Effector memory CD4-positive, alpha-beta T cell (primary cell): ENCODE measurements around the gene MUC22.
"Not testable (repeated sequence)": the region's sequence is repeated elsewhere in the genome, so short reads cannot be mapped to it uniquely, and the experiment has no call there.

Experiments used
- DNase-seq, 3 donors: peaks; one replicate each; pipeline ENCODE4 v3.0.0-alpha.2; 2020
- H3K27ac ChIP-seq: 2 replicates; pipeline ENCODE4 v1.7.0; 2013; ENCODE audit warnings: mild to moderate bottlenecking, low read length, moderate library complexity; ENCODE audit not compliant: insufficient read depth, poor library complexity, severe bottlenecking
- H3K27me3 ChIP-seq: replicated peaks from 2 replicates; pipeline ENCODE4 v1.7.0; 2013; ENCODE audit warnings: mild to moderate bottlenecking, low read length; ENCODE audit not compliant: insufficient read depth, control insufficient read depth, poor library complexity, severe bottlenecking
- H3K36me3 ChIP-seq: 2 replicates; pipeline ENCODE4 v1.7.0; 2013; ENCODE audit warnings: mild to moderate bottlenecking, low read length, moderate library complexity; ENCODE audit not compliant: control insufficient read depth, insufficient read depth
- H3K4me1 ChIP-seq: 2 replicates; pipeline ENCODE4 v1.7.0; 2013; ENCODE audit warnings: low read length, mild to moderate bottlenecking; ENCODE audit not compliant: control insufficient read depth, insufficient read depth, poor library complexity, severe bottlenecking
- H3K4me3 ChIP-seq: 2 replicates; pipeline ENCODE4 v1.7.0; 2013; ENCODE audit warnings: low read length, low read depth, mild to moderate bottlenecking; ENCODE audit not compliant: insufficient read depth, poor library complexity, severe bottlenecking
- H3K9me3 ChIP-seq: 2 replicates; pipeline ENCODE4 v1.7.0; 2013; ENCODE audit warnings: mild to moderate bottlenecking, low read length, moderate library complexity; ENCODE audit not compliant: control insufficient read depth

MUC22 gene

DNA sequence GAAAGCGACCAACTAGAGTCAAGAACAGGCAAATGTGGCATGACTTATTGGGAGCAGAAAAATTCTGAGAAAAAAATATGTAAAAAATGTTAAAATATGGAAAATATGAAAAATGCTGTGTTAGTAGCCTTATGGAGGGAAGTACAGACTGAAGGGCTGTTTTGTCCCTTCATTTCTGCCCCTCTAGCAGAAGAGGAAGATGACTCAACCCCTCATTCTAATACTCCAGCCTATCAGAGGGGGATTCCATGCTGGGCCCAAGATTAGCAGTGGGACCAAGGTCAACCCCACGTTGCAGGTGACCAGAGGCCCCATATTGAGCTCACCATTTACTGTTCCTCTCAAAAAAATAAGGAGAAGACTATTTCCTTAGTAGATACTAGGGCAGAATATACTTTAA, 18.4 kb upstream of the MUC22 start:
- H3K9me3 ChIP-seq = no peaks in the 10 kb centered on the region
- H3K4me3 ChIP-seq = no peak overlapping the region
- DNase-seq = no peak
- no peaks in the 10 kb centered on the region for H3K4me1 ChIP-seq
- H3K27me3 ChIP-seq = no peaks in the 10 kb centered on the region
- no peak overlapping the region for H3K27ac ChIP-seq
- no peaks in the 10 kb centered on the region for H3K36me3 ChIP-seq

DNA sequence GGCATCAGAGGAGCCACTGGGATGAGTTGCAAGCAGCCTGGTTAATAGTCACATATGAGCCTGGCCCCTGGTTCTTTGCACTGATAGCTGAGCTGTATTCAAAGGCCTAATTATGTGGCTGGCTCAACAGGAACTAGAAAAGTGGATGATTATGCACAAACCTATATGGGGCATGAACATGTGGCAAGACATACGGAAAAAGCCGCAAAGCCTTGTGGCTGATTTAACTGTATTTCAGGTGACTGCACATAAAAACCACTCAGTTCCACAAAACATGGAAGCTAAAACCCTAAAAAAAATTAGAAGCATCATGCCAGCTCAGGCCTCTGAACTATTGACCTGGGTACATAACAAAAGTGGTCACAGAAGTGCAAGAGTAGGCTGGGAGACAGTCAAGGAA, 13.0 kb upstream of the MUC22 start:
- no peaks in the 10 kb centered on the region for H3K9me3 ChIP-seq
- H3K27ac ChIP-seq = no peak overlapping the region
- no peaks in the 10 kb centered on the region for H3K36me3 ChIP-seq
- no peak for DNase-seq
- H3K27me3 ChIP-seq = no peaks in the 10 kb centered on the region
- no peak overlapping the region for H3K4me3 ChIP-seq
- no peaks in the 10 kb centered on the region for H3K4me1 ChIP-seq

DNA sequence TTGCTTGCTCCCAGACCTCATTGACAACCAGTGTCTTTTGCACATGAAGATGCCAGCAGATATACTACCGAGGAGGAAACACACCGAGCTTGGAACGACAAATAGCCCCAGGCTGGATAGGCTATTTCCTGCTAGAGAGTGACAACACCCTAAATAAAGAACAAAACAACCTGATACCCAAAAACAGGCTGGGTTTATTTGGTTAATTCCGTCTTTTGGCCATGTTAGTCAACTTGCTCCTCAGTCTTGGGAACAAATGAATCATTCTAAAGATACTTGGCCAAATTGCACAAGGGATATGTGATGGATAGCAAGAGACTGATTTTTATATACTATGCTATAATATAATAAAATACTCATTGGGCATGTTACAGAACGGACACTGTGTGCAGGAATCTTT, 11.5 kb upstream of the MUC22 start:
- no peak for DNase-seq
- Histone ChIP-seq H3K4me1 (no peaks in the 10 kb centered on the region), H3K9me3 (no peaks in the 10 kb centered on the region), H3K27me3 (no peaks in the 10 kb centered on the region), H3K36me3 (no peaks in the 10 kb centered on the region), H3K27ac (no peak overlapping the region), H3K4me3 (no peak overlapping the region)

DNA sequence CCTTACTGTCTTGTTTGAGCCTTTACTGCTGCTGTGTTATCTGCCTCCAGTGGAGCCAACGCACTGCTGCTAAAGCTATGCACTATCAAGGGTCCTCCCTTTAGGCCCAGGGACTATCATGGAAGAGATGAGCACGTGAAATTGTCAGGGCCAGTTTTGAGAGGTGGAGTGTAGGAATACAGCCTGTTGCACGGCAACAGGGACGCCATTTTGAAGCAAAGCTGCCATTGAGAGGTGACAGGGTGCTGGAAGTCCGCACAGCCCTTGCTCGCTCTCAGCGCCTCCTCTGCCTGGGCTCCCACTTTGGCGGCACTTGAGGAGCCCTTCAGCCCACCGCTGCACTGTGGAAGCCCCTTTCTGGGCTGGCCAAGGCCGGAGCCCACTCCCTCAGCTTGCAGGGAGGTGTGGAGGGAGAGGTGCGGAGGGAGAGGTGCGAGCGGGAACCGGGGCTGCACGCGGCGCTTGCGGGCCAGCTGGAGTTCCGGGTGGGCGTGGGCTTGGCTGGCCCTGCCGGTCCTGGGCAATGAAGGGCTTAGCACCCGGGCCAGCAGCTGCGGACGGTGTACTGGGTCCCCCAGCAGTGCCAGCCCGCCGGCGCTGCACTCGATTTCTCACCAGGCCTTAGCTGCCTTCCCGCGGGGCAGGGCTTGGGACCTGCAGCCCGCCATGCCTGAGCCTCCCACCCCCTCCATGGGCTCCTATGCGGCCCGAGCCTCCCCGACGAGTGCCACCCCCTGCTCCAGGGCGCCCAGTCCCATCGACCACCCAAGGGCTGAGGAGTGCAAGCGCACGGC, 10.0 kb upstream of the MUC22 start:
- H3K4me1 ChIP-seq, H3K27me3 ChIP-seq, DNase-seq, H3K4me3 ChIP-seq, H3K36me3 ChIP-seq, H3K9me3 ChIP-seq, H3K27ac ChIP-seq: not testable (repeated sequence)

DNA sequence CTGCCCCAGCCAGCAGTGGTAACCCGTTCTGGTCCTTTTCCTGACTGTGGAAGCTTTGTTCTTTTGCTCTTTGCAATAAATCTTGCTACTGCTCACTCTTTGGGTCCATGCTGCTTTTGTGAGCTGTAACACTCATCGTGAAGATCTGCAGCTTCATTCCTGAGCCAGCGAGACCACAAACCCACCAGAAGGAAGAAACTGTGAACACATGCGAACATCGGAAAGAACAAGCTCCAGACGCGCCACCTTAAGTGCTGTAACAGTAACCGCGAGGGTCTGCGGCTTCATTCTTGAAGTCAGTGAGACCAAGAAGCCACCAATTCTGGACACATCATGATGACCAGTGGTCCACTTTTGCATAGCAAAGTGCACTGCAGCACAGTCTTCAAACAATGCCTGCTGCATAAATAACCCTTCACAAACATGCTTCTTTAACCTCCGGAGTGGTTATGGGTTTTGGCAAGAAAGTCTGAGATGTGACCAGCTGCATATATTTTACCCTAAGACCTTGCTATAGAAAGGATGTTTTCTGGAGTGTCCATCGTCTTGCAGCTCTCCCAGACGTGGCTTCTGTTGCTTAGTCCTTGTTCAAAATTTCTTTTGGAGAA, 8.9 kb upstream of the MUC22 start:
- H3K9me3 ChIP-seq = no peaks in the 10 kb centered on the region
- H3K36me3 ChIP-seq = no peaks in the 10 kb centered on the region
- DNase-seq = no peak
- no peaks in the 10 kb centered on the region for H3K27me3 ChIP-seq
- no peak overlapping the region for H3K4me3 ChIP-seq
- H3K27ac ChIP-seq = no peak overlapping the region
- no peaks in the 10 kb centered on the region for H3K4me1 ChIP-seq

DNA sequence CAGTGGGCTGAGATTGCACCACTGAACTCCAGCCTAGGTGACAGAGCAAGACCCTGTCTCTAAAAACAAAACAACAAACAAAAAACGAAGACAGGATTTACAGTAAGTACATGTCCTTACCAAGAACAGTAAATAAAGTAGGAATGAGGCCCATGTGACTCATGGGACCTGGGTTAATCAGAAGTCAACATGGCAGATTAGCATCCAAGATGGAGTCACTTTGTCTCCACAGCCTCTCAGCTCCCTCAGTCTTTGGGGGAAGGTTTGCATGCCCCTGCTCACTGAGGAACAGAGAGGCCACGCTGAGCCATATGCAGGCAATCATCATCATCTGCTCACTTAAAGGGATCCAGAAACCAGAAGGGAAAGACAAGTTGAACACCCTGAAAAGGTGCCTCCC, 7.8 kb upstream of the MUC22 start:
- H3K27me3 ChIP-seq = no peaks in the 10 kb centered on the region

DNA sequence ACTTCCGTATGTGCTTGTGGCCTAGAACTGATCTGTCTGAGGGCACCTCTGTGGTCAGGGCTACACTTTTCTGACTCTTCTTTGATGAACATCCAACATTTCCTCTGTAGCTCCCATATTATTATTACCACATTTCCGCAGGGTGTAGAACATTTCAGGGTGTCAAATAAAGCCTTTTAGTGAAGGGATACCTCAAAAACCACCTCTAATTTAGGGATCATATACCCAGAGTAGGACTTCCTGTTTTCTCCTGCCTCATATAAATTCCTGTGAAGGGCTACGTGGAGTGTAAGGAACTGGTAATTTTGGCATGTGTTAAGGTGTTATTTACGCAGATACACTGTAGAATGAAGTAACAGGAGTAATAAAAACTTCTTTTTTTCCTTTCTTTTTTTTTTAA, 5.5 kb upstream of the MUC22 start:
- Histone ChIP-seq H3K9me3 (no peaks in the 10 kb centered on the region), H3K27me3 (no peaks in the 10 kb centered on the region), H3K4me3 (no peak overlapping the region), H3K27ac (no peak overlapping the region), H3K4me1 (no peaks in the 10 kb centered on the region), H3K36me3 (no peaks in the 10 kb centered on the region)
- DNase-seq = no peak

More for the DNA sequence above, 7.8 kb upstream of the MUC22 start:
- Histone ChIP-seq H3K9me3 (no peaks in the 10 kb centered on the region), H3K27ac (no peak overlapping the region), H3K36me3 (no peaks in the 10 kb centered on the region), H3K4me3 (no peak overlapping the region), H3K4me1 (no peaks in the 10 kb centered on the region)
- no peak for DNase-seq

DNA sequence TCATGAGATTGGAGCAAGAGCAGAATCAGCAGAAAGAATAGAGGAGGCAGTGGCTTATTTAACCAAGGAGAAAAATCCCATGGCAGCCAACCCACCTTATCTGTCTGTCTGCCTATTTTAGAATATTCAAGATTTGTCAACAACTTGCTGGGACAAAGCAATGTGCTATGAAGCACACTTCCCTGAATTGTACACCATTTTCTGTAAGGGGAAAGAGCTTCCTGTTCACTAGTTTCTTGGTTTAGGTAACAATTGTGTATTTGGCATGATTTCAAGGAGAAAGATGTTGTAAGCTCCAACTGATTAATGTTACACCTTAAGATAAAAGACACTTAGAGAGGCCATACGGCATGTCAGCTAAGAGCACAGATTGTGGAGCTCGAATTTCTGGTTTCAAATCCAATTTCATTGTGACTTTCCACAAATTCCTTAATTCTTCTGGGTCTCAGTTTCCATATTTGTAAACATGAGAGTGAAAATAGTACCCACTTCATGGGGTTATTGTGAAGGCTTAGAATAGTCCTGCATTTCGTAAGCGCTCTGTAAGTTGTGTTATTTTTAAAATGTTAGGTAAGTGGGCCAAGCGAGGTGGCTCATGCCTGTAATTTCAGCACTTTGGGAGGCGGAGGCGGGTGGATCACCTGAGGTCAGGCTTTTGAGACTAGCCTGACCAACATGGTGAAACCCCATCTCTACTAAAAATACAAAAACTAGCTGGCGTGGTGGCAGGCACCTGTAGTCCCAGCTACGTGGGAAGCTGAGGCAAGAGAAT, 4.8 kb upstream of the MUC22 start:
- no peak overlapping the region for H3K27ac ChIP-seq
- H3K9me3 ChIP-seq = no peaks in the 10 kb centered on the region
- H3K4me1 ChIP-seq = no peaks in the 10 kb centered on the region
- DNase-seq = no peak
- no peaks in the 10 kb centered on the region for H3K36me3 ChIP-seq
- no peaks in the 10 kb centered on the region for H3K27me3 ChIP-seq
- H3K4me3 ChIP-seq = no peak overlapping the region

DNA sequence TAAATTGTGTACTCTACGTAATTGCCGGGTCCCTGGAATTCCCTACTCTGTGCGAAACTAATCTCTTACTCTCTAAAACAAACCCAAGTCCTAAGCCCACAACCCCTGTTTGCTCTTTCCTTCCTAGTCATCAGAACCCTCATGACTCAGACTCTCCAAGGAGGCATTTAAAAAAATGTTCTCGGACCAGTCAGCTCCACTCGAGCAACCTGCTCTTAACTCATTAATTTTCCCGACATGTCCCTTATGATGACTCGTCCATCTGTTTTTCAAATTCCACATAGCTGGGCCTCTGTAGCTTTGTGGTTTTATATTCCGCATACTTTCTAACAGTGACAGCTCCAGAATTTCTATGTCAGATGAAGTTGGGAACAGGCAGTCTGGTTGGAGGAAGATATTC, 2.6 kb upstream of the MUC22 start:
- H3K27me3 ChIP-seq = no peaks in the 10 kb centered on the region
- H3K9me3 ChIP-seq = no peaks in the 10 kb centered on the region
- H3K4me3 ChIP-seq = no peak overlapping the region
- H3K27ac ChIP-seq = no peak overlapping the region
- no peaks in the 10 kb centered on the region for H3K4me1 ChIP-seq
- no peak for DNase-seq
- H3K36me3 ChIP-seq = no peaks in the 10 kb centered on the region

DNA sequence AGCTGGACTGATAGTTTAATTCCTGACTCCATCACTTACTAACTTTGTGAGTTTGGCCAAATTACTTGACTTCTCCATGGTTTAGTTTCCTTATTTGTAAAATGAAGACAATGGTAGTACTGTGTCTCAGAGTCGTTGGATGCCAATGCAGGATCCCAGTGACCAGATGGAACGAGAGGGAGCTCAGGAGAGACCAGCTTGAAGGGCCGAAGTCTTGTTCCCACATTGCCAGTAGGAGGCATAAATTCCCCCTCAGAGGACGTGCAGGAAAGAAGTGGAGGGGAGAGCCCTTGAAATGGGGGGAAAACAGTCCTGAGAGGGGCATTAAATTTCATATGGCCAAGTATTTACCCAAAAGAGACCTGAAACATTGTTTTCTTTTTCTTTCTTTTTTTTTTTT, 2.1 kb upstream of the MUC22 start:
- Histone ChIP-seq H3K27ac (no peak overlapping the region), H3K27me3 (no peaks in the 10 kb centered on the region), H3K4me3 (no peak overlapping the region), H3K9me3 (no peaks in the 10 kb centered on the region), H3K4me1 (no peaks in the 10 kb centered on the region), H3K36me3 (no peaks in the 10 kb centered on the region)
- DNase-seq = no peak
